ENCODE measurements around the gene HES1. TPM values are rescaled to one million over a fixed set of nuclear protein-coding genes. Genes with fewer than 3 reads are reported as not detected.

Gene HES1
- total RNA-seq, 1 donor from 2014 or later, result 142 TPM

DNA sequence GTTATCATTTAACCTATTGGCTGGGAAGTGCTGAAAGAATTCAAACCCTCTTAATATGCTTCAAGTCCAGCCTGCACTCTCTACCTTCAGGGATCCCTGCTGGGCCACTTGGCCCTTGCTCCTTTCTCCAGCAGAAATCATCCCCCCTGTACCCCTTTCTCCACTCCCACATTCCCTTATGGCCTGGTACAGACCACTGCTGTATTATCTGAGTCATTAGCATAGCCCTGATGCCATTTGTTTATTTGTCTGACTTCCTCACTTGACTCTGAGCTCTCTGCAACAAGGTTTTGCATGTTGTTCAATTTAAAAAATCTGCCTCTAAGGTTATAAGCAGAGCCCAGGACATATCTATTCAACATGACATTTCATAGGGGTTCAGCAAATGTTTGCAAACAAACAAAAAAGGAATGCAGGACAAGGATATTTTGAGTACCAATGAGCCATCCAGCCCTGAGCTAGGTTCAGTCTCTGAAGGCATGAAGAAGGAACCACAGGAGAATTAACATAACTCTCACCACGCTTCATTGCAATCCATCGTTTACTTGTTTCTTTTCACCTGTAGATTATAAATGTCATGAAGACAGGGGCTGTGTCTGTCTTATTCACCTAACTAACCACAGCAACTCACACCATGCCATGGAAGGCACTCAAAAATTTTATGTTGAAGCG is 26.6 kb upstream of the HES1 start:
- peak overlapping the region; percentile 35 for H3K27ac Mint-ChIP-seq
- H3K27me3 Mint-ChIP-seq, result no peaks in the 10 kb centered on the region
- H3K4me1 Mint-ChIP-seq (ENCODE audit: low read depth), result peaks cover 54% of the 10 kb centered on the region
- no peak overlapping the region for H3K4me3 Mint-ChIP-seq (ENCODE audit: low read depth)
- no peak for DNase-seq (ENCODE audit: low spot score, unreplicated experiment)
- no peaks in the 10 kb centered on the region for H3K9me3 Mint-ChIP-seq (ENCODE audit: low read depth)
- H3K36me3 Mint-ChIP-seq (ENCODE audit: insufficient read depth), result no peaks in the 10 kb centered on the region
- TF ChIP-seq, protein P1, sequence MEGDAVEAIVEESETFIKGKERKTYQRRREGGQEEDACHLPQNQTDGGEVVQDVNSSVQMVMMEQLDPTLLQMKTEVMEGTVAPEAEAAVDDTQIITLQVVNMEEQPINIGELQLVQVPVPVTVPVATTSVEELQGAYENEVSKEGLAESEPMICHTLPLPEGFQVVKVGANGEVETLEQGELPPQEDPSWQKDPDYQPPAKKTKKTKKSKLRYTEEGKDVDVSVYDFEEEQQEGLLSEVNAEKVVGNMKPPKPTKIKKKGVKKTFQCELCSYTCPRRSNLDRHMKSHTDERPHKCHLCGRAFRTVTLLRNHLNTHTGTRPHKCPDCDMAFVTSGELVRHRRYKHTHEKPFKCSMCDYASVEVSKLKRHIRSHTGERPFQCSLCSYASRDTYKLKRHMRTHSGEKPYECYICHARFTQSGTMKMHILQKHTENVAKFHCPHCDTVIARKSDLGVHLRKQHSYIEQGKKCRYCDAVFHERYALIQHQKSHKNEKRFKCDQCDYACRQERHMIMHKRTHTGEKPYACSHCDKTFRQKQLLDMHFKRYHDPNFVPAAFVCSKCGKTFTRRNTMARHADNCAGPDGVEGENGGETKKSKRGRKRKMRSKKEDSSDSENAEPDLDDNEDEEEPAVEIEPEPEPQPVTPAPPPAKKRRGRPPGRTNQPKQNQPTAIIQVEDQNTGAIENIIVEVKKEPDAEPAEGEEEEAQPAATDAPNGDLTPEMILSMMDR (IDR thresholded peaks at IDR 0.05; ENCODE audit: unreplicated experiment), result no peak

DNA sequence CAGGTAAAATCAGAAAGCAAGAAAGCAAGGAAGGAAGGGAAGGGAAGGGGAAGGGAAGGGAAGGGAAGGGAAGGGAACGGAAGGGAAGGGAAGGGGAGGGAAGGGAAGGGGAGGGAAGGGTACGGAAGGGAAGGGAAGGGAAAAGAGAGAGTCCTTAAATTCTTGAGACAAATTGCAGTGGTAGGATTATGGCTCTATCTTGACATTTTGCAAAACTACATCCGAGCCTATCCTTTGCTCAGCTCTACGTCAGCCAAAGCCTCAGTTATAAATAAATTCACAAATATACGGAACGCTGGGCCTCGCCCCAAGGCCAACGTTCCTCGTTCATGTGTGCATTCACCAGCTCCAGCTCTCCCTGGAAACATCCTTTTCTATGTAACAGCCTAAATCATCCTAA is 25.5 kb upstream of the HES1 start:
- Mint-ChIP-seq H3K4me1 (ENCODE audit: low read depth) (peaks cover 51% of the 10 kb centered on the region), H3K27me3 (no peaks in the 10 kb centered on the region), H3K4me3 (ENCODE audit: low read depth) (no peak overlapping the region), H3K36me3 (ENCODE audit: insufficient read depth) (no peaks in the 10 kb centered on the region), H3K9me3 (ENCODE audit: low read depth) (no peaks in the 10 kb centered on the region), H3K27ac (no peak overlapping the region)
- TF ChIP-seq, protein P1 (IDR thresholded peaks at IDR 0.05; ENCODE audit: unreplicated experiment), result no peak
- DNase-seq (ENCODE audit: low spot score, unreplicated experiment), result no peak

DNA sequence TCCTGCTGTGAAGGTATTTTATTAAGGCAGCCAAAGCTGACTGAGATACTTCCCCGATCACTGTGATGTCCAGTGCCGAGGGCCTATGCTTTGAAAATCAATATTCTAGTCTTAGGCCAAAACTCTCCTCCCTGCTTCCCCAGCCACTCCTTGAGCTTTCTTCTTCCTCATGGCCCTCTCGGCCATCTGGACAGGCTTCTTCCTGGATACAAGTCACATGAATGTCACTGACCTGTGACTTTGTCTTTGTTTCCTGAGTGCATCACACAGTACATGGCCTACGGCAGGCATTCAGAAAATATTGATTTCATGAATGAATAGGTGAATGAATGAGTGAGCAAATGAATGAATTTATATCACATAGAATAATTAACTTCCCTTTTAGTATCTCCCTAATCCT is 24.6 kb upstream of the HES1 start:
- DNase-seq (ENCODE audit: low spot score, unreplicated experiment), result no peak
- TF ChIP-seq, protein P1 (IDR thresholded peaks at IDR 0.05; ENCODE audit: unreplicated experiment), result no peak
- Mint-ChIP-seq H3K9me3 (ENCODE audit: low read depth) (no peaks in the 10 kb centered on the region), H3K27ac (peak overlapping the region; percentile 99), H3K4me3 (ENCODE audit: low read depth) (no peak overlapping the region), H3K36me3 (ENCODE audit: insufficient read depth) (no peaks in the 10 kb centered on the region), H3K4me1 (ENCODE audit: low read depth) (peaks cover 51% of the 10 kb centered on the region), H3K27me3 (no peaks in the 10 kb centered on the region)

DNA sequence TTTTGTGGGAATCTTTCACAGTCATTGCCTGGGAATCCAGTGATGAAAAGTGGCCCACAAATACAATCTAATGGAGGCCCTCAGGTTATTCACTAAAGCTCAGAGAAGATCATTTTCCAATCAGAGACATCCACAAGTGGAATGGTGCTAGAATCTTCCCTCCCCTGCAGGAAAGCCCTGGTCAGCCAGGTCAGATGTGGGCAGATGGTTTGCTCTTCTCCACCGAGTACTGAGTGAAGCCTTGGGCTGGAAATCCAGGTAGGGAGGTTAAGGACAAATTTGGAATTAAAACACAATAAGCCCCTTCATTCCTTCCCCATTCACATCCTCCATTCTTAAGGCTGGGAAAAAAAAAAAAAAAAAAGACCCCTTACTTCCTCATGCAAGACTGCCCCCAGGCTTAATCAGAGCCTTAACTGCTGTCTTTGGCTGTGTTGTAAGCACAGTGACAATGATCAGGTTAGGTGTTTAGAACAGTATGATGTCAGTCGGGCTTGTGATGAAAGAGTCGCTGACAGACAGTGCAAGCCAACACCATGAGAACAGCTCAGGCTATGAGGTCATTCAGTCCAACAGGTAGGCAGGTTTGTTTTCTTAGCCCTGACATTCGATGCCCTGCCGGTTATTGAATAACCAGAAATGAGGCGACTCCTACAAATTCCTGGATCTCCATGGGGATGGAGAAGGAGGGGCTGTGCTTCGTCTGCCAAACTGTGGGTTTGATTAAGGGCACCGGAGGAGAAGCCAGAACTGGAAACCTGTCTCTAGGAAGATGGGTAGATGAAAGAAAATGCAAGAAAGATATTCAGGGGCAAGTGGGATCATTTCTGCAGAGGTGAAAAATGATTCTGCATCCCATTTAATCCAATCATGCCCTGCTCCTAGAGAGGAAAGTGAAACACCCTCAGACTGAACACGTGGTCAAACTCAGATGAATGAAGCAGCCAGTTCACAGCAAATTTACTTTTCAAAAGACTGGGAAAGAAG is 23.5 kb upstream of the HES1 start:
- Mint-ChIP-seq H3K9me3 (ENCODE audit: low read depth) (no peaks in the 10 kb centered on the region), H3K27ac (peak overlapping the region; percentile 99), H3K4me1 (ENCODE audit: low read depth) (peaks cover 60% of the 10 kb centered on the region), H3K27me3 (no peaks in the 10 kb centered on the region), H3K4me3 (ENCODE audit: low read depth) (peak overlapping the region; percentile 33), H3K36me3 (ENCODE audit: insufficient read depth) (no peaks in the 10 kb centered on the region)
- DNase-seq (ENCODE audit: low spot score, unreplicated experiment), result peak; percentile 61
- TF ChIP-seq, protein P1 (IDR thresholded peaks at IDR 0.05; ENCODE audit: unreplicated experiment), result no peak

DNA sequence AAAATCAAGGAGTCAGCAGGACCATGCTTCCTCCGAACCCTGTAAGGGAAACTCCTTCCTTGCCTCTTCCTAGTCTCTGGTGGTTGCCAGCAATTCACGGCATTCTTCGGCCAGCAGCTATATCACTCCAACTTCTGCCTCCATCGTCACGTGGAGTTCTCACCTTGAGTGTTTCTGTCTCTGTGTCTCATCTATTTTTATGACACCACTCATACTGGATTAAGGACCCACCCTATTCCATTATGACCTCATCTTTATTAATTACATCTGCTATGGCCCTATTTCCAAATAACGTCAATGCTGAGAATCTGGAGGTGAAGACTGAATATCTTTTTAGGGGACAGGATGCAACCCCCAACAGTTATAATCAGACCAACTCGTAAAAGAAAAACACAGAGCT is 21.8 kb upstream of the HES1 start:
- TF ChIP-seq, protein P1 (IDR thresholded peaks at IDR 0.05; ENCODE audit: unreplicated experiment), result no peak
- Mint-ChIP-seq H3K27ac (peak overlapping the region; percentile 90), H3K9me3 (ENCODE audit: low read depth) (no peaks in the 10 kb centered on the region), H3K4me1 (ENCODE audit: low read depth) (peaks cover 60% of the 10 kb centered on the region), H3K4me3 (ENCODE audit: low read depth) (no peak overlapping the region), H3K36me3 (ENCODE audit: insufficient read depth) (no peaks in the 10 kb centered on the region), H3K27me3 (no peaks in the 10 kb centered on the region)
- DNase-seq (ENCODE audit: low spot score, unreplicated experiment), result no peak

Measured in progenitor cell of endocrine pancreas (in vitro differentiated cells).